Activated CD8-positive, alpha-beta memory T cell treated with anti-CD3 and anti-CD28 coated beads, Interleukin-2, amount 50 U/mL, for 1 hour (primary cell): ENCODE measurements around the gene BMP6.

ENCODE experiments used
- DNase-seq: peaks from one replicate; pipeline ENCODE4 v3.0.0-alpha.2; 2020; ENCODE audit errors: extremely low read depth

BMP6 gene

DNA sequence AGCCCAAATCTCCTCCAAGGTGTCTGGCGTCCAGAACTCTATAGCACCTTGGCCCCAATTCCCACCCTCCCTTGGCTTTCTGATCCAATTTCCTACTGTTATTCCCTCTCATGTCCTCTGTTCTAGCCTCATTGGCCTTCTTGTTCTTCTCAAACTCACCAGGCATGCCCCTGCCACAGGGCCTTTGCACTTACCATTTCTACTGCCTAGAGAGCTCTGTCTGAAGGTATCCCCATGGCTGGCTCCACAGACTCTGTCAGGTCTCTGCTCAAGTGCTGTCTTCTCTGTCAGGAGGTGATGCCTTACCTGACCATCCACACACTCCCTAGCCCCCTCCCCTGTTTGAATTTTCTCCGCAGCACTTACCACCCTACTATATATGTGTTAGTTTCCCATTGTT, 5.6 kb upstream of the BMP6 start:
- DNase-seq: no peak

DNA sequence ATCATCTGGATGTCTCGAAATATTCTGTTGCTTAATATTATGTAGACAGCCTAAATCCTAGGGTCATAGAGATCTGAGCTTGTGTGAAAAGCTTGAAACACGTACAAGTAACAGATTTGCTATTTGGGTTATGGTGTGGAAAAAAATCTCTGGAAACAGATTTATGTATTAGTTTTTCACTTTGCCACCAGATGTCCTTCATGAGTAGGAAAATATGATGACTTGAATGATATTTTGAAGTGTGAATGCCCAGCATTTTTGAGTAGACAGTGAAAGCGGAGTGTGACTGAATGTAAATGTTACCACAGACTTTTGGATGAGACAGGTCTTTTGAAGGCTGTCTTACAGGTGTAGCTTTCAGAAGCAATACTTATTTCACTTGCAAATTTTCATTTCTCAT, 4.2 kb upstream of the BMP6 start:
- DNase-seq: no peak

DNA sequence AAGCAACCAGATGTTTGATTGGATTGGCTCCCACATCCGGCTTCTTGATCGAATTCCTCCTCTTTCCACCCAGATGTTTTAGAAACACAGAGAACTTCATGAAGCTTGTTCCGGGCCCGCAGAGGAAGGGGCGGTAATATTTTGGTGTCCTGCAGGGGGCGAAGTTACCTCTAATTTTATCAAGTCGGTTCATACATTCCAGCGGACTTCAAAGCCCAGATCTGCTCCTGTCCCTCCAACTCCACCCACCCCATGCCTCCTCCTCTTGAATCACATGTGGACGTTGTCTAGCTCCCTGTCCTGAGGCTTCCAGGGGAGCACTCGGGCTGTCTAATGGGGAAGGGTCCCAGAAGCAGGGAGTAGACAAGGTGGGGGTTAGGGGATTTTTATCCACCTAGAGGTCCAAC, 2.9 kb upstream of the BMP6 start:
- peak; percentile 5 for DNase-seq

DNA sequence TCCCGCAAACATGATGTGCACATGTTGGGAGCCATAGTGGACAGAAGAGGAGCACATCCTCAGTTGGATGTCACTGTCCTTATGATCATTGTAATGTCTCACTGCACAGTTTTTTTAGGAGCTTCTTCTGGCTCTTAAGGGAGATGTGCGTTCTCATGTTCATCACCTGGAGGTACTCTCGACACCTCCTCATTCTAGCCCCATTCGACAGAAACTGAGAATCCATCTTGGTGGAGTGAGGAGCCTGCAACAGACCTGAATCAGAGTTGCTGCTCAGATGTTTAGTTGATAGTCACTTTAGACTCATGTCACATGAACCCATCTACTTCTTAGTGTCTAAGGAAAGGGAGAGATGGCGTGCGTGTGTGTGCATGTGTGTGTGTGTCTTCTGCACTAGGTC, 2.3 kb upstream of the BMP6 start:
- no peak for DNase-seq

DNA sequence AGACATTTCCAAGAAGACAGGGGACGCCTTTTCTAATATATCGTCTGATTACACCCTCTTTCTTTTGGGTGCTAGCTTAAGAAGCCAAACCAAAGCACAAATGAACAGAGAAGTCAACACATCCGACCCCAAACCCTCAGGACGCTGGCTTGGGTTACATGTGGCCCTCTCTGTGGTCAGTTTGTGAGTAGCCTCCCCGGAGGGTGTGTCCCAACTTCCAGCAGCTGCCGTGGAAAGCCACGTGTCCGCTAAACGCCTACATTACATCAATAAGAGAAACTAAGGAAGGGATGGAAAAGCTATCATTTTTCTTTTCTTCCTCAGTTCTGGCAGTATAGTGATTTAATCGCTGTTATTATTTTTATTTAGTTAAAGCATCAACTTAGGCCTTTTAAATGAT, 487 bp upstream of the BMP6 start:
- DNase-seq: no peak

DNA sequence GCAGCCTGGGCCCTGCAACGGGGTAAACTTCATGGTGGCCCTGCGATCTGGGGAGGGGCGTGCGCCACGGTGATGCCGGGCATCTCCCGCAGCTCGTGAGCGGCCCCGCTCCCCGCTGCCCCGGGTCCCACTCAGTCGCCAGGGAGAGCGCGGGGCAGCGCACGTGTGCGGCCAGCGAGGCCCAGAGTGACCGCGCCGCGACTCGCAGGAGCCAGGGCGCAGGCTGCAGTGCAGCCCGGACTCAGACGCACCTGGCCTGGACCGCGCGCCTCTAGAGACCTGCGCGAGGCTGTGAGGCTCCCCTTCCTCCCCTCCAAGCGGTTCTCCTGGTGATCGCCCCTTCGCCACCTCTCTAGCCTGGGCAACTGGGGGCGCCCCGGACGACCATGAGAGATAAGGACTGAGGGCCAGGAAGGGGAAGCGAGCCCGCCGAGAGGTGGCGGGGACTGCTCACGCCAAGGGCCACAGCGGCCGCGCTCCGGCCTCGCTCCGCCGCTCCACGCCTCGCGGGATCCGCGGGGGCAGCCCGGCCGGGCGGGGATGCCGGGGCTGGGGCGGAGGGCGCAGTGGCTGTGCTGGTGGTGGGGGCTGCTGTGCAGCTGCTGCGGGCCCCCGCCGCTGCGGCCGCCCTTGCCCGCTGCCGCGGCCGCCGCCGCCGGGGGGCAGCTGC, 652 bp downstream of the BMP6 start:
- DNase-seq: no peak

DNA sequence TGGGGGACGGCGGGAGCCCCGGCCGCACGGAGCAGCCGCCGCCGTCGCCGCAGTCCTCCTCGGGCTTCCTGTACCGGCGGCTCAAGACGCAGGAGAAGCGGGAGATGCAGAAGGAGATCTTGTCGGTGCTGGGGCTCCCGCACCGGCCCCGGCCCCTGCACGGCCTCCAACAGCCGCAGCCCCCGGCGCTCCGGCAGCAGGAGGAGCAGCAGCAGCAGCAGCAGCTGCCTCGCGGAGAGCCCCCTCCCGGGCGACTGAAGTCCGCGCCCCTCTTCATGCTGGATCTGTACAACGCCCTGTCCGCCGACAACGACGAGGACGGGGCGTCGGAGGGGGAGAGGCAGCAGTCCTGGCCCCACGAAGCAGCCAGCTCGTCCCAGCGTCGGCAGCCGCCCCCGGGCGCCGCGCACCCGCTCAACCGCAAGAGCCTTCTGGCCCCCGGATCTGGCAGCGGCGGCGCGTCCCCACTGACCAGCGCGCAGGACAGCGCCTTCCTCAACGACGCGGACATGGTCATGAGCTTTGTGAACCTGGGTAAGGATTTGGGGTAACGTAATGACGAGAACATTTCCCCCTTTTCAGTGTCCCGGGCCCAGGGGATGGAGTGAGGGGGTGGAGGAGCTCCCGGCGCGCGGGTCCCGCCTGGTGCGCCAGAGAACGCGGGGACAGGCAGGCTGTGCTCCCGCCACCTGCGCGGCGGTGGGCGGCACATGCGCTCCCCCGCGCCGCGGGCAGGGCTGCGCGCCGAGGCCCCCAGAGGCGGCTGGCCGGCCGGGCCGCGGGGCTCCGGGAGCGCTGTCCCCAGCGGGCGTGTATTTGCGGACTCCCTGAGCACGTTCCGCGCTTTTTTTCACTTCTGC, 1.4 kb downstream of the BMP6 start:
- no peak for DNase-seq

DNA sequence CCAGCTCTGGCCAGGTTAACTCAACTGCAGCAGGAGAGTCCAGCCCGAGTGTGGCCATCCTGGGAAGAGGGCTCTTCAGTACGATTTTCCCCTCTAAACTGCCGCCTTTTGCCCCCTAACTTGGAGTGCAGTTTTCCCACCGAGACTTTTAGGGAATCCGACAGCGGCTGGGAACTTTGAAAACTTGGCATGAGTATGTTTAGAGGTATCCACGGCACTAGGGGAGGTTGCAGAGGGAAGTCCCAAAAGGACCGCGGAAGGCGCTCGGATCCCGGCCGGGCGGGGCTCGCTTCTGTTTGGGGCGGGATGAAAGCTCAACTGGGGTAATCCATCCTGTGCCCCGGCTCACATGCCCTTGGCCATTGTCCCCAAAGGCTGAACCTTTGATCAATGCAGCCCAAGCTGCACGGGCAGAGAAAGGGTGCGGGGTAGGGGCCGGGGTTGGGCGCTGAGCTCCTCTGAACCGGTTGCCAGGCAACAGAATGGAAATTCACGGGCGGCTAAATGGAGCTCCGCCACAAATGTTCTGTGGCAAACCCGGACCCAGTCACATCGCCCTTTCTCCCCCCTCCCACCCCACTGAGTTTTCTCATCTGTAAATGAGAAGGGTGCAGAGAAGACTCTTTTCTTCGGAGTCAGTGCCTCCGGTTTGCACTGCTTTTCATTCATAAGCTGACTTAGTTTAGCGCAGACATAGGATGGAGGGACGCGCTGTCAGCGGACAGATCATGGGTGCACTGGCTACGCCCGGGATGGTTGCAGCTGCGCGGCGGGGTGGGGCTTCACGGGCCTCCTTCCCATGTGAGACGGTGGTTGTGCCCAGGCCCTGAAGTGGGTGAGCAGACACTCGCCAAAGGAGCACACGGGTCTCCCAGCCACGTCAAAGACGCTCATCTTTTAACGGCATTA, 2.3 kb downstream of the BMP6 start:
- DNase-seq: no peak

DNA sequence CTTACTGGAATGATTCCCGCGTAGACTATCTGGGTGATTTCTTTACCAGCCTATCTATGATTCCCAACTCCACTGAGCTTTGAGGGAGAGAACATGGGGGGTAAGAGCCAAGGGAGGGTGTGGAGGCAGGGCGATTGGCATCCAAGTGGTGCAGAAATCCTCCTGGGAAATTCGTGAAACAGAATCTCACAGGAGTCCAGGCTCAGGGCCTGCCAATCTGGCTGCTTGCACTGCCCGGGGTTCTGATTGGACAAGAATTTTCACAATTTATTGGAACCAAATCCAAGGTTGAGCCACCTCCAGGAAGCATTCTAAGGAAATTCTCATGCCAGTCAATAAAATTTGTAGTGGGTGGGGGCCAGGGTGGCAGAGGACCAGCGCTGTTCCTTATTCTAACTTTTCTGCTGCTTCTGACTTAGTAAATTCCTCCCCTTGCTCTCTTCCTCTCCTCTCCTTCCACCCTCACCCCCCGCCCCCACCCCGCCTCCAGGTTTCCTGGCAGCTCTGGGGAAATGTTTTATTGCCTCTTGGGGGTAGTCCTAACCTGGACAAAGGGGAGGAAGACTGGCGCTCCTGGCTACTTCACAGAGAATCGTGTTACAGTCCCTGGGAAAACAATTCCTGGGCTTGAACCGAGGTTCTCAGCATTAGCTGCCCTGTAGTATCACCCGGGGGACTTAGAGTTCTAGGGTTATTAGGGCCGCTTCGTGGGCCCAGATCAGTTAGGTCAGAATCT, 3.1 kb downstream of the BMP6 start:
- no peak for DNase-seq

DNA sequence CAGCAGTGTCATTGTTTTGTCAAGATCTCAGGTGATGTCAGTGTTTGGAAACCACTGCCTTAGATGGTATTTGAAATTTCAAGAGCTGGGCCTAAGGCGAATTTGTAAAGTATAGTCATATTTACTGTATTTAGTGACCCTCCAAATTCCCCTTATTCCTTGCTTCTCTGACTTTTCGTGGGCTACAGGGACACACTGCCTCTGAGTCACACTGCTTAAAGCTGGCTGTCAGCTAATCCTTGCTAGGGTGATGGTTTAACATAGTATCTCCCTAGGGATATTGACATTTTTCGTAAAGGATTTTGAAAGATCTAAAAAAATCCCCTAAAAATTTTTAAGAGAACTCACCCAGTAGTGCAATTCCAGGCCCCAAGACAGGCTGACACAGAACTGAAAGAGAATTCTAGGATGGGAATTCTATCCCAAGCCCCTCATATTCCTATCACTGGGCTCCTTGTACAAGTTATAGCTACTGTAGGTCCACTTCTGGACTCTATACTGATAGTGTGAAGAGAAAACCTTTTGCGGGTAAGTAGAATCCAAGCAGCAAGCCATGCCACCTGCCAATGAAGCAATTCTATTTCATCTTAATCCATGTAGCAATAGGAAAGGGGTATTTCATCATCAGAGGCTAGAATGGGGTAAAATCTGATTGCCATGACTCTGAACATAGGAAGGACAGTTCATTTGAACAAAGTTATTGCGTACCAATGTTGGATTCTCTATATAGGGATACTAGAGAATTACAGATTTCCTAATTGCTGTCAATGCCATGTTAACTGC, 4.3 kb downstream of the BMP6 start:
- no peak for DNase-seq

DNA sequence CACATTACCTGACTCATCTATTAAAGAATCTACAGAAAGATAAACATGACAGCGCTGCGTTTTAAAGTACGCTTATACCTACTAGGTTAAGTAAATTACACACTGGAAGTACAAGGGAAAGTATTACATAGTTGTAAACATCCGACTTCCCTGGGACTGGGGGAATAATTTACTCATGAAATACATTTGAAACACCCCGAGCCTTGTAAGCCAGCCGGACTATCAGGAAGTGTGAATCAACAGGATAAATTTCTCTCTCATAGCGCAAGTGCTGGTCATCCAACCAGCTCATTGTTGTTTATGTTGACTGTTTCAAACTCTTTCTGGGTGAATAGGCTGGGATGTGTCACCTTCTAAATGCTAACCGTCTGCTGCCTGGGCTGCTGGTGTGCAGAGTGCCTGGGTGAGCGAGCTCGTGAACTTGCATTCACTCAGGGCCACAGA, 4.9 kb downstream of the BMP6 start:
- no peak for DNase-seq

DNA sequence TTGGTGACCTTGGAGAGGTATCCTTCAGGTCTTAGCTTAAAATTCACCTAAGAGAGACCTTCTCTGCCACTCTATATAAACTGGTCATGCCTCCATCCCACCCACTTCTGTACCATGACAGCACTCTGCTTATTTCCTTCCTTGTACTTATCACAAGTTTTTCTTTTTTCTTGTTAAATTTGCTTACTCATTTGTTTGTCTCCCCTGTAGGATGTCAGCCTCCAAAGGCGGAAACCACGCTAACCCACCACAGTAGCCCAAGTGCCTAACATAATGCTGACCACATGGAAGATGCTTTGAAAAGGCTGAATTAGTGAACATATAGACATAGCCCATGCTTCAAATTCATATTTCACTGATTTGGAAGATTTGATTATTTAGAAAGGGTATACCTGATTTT, 5.4 kb downstream of the BMP6 start:
- DNase-seq: no peak

DNA sequence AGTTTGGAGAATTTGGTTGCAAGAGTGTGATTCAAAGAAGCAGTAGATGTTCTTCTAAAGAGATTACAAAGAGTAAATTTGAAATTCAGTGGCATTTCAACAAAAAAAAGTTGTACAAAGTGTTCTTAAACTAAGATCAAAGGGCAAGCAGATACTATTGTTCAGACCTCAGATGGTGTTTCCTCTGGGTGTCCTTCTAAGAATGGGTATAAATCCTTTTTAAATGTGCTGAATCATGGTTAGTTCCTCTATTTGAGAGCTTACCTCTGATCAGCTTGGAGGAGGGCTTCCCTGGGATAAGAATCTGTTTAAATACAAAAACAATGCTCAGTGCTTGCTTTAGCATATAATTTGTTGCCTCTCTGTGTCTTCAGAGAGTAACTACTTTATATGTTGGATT, 6.3 kb downstream of the BMP6 start:
- no peak for DNase-seq

DNA sequence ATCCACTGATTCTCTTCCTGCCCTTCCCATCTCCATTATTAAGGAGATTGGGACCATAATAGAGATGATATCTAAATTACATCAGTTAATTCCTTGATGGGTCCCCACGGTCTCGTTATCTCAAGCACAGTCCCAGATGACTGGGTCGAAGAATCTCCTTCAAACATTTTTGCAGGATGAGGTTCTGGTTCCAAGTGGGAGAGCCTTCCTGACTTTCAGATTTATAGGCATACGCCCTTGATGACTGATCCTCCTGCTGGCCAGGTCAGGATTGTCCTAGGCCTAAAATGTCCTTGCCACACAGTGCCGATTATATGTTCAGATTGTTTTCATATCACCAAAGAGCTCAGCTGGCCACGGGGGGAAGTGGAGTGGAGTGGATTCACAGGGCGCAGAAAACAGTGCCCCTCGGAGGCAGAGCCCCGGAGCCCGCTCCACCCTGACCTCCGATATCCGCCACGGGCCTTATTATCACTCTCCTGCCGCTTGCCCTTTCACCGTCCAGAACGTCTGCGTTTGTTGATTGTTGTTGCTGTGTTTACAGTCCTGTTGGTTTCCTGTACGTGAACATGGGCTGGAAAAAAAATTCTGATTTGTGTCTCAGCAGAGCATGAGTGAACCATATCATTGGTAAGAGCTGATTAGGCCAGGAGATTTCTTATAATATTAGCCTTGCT, 8.9 kb downstream of the BMP6 start:
- no peak for DNase-seq

DNA sequence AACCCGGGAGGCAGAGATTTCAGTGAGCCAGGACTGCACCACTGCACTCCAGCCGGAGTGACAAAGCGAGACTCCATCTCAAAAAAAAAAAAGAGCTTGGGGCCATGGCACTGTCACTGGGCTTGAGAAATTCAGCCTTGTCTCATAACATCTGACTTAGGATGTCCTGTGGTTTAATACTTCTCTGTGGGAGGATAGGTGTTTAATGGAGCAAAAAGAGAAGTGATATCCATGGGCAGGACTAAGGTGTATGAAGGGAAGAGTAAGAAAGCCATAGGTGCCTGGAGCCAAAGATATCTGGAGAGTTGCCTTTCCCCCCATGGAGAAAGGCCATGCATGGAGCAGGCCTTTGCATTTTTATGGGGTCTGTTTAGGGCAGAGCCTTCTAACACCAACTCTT, 11.2 kb downstream of the BMP6 start:
- DNase-seq: no peak

DNA sequence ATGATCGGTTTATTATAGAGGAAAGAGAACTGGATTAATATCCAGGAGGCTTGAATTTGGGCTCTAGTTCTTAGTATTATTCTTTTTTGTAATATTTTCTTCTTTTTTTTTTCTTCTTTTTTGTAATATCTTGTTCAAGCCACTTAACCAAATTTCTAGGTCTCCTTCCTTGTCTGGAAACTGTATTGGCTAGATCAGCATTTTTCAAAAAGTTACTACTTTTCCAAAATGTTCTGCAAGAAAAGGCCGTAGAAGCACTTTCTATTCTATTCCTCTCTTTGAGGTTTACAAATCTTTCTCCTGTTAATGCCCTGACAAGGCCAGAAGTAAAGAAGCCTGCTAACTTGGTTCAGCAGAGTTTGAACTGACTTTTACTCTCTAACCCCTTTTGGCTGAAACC, 12.0 kb downstream of the BMP6 start:
- no peak for DNase-seq

DNA sequence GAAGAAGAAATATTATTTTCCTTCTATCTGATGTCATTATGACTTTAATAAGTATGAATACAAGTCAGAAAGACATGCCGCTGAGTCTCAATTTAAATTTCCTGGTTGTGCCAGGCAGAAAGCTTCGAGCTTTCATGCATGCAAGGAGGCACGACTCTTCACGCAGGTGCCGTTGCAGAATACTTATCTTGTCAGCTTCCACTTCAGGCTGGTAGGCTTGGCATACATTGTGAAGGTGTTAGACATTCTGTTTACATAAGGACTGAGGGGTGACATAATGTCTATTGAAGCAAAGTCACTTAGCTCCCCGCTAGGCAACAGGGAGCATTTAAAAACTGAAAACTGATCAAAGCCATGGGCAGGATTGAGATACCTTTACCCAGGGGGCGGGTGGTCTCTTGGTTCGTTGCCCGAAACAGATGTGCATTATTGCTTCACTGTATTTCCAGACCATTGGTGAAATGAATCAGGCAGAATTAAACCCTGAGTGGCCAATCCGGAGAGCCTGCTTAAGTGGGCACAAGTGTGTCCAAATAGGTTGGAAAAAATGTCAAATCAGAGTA, 16.4 kb downstream of the BMP6 start:
- DNase-seq: no peak

DNA sequence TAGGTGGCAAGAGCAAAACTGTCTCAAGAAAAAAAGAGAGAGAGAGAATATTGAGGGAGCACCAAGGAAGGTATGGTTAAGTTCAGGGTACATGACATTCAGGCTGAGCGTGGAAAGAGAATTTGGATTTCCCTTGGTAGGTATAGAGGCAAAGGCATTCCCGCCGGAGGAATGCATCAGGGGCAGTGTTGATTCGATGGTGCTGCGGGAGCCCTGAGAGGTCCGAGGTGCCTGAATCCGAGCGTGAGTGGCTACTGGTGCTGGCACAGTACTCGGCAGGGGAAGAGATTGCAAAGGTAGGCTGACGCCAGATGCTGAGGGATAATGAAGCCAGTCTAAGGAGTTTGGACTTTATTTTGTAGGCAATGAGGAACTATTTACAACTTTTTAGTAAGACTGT, 20.0 kb downstream of the BMP6 start:
- DNase-seq: no peak

DNA sequence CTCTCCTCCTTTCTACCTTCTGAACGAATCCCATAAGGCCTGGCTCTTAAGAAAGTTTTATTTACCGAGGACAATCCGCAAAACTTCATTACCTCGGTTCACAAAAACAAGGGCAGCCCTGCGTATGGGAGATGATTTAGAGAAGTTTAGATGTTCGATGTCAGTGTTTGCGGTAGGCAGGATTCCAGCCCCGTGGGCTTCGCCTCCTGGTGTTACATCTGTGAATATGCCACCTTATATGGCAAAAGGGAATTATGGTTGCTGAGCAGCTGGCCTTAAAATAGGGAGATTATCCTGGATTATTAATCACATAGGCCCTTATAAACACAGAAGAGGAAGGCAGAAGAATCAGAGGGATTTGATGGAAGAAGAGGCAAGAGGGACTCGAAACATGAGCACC, 21.1 kb downstream of the BMP6 start:
- DNase-seq: no peak

DNA sequence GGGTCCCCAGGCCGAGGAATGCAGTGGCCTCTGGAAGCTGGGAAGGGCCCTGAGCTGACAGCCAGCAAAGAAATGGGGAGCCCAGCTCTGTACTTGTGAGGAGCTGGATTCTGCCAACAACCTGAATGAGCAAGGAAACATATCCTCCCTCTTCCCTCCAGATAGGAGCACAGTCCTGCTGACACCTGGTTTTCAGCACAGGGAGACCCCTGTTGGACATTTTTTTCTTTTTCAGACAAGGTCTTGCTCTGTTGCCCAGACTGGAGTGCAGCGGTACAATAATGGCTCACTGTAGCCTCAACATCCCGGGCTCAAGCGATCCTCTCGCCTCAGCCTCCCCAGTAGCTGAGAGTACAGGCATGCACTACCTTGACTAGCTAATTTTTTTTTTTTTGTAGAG, 21.5 kb downstream of the BMP6 start:
- DNase-seq: no peak
